Activated T-cell treated with anti-CD3 and anti-CD28 coated beads for 1 hour (primary cell): ENCODE results near the gene ANKS1B.

Experiments
- DNase-seq: peaks from one replicate; pipeline ENCODE4 v3.0.0-alpha.2; 2020; ENCODE audit warnings: low read depth

ANKS1B gene

DNA sequence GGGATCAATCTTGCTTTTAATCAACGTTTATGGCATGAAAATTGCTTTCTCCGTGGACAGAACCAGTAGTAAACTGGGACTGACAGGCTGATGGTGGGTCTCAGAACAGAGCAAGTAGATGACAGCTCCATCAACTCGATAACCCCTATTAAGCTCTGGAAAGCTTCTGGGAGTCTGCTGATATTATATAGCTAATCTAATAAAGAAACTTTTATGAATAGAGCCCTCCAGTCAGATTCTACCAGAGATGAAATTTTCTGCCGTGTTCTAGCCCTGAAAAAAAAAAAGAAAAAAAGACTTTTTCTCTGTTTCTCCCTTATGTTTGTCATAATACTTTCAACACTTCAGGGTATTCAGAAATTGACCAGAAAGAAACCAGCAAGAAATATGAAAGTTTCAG is 1168.0 kb downstream of the ANKS1B start:
- no peak for DNase-seq

DNA sequence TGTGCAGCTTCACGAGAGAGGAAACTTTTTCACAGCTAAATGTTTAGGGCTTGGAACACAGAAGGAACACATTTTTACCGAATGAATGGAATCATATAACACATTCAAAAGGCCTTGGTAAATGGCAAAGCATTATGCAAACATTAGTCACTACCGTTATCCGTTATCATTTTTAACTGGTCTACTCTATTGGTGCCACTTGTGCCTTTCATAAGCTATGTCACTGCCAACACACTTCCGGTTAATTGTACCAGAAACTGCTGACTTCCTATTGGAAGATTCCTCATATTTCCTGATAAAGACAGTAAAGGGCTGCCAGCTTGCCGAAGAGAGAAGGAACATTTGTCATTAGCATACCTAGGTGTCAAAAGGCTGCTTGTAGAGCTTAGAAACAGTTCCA is 1170.5 kb downstream of the ANKS1B start:
- no peak for DNase-seq

DNA sequence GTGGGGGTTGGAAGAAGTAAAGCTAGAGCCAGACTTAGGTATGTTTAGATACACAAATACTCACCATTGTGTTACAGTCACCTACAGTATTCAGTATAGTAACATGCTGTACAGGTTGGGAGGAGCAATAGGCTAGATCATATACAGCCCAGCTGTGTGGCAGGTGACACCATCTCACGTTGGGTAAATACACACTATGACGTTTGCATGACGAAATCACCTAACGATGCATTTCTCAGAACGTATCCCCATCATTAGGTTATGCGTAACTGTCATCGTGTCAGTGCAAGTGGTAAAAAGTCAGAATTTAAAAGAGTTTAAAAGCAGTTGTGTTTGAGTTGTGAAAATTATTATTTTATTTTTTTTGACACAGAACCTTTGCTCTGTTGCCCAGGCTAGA is 1172.5 kb downstream of the ANKS1B start:
- no peak for DNase-seq

DNA sequence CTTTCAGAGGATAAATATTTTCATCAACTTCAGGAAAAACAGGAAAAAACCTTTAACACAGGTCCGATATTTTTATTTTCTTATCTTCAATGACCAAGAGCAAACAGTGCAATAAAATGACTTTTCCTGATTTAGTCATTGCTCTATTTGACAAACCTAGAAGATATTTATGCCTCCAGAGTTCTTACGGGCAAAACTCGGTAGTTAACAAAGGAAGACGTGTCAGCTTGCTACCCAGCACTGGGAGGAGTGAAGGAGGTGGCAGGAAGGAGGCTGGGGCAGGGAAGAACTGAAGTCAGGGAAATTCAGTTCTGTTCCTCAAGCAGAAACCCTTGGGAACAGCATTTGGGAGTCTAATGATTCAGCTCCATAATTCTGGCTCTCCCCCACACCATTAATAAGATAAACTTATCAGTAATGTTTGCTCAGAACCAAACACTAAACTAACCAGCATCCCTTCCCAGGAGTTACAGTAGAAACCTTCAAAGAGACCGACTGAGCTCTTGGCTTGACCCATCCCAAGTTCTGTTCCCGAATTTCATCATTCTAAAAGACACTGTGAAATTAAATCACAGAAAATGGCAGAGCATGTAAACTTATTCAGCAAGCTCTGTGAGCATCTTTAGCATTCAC is 1176.4 kb downstream of the ANKS1B start:
- DNase-seq = no peak

DNA sequence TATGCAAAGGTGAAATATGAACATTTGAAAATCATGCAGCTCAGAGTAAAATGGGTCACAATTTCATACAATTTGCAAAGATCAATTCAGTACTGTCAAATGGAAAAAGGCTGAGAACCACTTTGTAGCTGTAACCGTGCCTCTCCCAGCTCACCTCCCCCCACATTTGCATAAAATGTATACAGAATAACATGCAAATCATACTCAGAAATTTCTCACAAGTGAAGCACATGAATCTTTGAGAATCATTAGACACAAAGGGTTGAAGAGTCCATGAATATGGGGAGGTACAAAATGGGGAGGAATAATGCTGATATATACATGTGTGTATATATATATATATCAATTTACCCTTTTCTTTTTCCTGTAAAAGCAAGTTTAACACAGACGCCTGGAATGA is 1177.5 kb downstream of the ANKS1B start:
- no peak for DNase-seq

DNA sequence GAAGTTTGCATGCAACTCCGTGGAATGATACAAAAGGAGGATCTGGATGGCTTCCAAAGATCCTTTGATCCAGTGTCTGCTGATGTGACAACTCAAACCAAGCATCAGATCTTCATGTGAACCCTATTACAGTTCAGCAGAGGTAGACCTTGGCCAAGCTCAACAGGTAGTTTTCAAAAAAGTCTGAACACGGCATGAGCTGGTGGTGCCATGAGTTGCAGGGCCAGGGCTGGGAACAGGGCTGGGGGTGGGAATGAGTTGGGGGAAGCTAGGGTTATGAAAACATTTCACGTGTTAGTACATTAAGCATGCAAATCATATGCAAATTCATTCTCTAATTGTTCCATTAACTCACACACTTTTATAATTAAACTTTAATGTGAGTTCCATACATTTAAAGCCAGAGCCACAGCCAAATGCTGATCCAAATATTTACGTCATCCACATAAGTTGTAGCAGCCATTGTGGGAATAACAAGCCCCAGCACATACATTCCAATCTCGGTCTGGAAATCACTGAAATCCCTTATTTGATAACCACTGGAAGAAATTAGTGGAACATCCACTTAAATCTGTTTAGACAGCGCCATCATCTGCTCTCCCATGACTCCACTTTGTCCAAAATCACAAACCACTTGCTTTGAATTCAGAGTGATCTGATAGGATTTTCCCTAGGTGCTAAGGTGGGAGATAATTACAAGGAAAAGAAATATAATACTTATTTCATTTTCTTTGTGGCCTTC is 1181.1 kb downstream of the ANKS1B start:
- DNase-seq = no peak

DNA sequence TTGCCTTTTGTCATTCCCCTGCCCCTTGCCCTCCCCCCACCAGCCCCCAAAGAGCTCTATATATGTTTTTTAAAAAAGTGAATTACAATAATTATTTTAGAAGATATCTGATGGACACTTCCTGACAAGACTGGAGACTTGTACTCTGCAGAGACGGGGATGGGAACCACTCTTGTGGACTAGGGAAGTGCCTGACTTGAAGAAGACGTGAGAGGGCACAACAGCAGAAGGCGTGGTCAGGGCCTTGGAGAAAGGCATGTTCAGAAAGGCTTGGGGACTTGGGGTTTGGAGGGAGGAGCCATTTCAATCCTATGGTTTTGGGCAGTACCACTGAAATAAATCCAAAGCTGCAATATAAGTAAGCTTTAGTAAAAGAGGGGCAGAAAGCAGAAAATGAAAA is 1184.9 kb downstream of the ANKS1B start:
- DNase-seq = no peak

DNA sequence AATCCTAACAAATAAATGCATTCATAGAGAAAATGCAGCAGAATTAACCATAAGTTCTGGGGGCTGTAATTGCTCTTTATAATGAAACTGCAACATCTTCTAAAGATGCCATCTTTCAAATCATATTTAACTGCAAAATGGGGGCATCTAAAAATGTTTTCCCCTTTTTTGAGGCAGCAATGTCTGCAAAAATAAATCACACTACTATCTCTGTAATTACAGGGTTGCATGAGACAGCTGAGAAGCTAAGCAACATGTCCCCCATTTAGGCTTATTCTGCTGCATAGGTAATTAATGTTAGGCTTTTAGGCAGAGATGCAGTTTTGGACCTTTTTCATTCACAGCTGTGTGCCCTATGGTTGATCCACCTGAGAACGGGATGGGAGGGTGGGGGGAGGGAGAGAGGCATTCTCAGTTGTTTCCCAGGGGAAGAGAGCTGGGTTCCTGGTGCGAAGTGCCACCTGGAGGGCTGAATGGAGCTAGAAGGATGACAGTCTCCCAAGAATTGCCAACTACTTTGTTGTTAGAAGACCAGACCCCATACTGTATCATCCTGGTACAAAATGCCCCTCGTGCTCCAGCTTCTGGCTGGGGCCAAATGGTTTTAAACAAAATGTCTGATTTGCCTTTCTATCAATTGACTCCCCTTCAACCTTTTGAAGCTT is 1185.5 kb downstream of the ANKS1B start:
- DNase-seq = no peak

DNA sequence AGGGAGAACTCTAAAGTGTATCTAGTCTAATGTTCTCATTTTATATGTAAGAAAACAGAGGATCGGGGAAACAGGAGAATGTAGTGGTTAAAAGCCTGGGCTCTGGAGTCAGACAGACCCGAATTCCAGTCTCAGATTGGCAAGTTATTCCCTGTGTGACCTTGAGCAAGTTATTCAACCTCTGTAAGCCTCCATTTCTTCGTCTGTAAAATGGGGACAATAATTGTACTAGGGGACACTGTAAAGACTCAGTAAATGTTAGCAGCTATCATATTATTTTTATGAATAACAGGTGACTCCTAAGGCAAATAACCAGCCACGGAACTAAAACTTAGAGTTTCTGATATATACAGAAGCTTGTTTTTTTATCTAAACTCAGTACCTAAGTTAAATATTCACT is 1187.5 kb downstream of the ANKS1B start:
- DNase-seq = no peak

DNA sequence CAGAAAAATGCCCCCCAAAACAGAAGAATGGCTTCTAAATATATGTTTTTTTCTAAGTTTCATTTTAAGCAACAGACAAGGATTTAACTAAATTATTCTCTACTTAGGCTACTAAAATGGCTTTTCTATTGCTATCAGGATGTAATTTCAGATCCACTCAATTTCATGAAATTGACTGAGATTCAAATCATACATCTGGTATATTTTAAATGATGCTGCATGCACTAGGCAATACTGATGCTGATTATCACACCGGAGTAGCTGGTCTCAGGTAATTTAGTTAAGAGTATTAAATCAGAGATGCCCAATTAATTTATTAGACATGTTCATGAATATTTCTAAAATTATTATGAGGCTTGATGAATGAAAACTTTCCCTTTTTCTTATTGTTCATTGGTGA is 1188.0 kb downstream of the ANKS1B start:
- no peak for DNase-seq

DNA sequence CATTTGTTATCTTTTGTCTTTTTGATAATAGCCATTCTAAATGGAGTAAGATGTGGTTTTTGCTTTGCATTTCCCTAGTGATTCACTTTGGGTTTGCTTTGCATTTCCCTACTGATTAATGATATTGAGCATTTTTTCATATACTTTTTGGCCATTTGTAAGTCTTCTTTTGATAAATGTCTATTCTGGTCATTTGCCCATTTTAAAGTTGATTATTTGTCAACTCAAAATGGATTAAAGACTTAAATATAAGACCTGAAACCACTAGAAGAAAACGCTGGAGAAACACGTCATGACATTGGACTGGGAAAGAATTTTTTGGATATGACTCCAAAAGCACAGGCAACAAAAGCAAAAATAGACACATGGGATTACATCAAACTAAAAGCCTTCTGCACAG is 1191.6 kb downstream of the ANKS1B start:
- no peak for DNase-seq

DNA sequence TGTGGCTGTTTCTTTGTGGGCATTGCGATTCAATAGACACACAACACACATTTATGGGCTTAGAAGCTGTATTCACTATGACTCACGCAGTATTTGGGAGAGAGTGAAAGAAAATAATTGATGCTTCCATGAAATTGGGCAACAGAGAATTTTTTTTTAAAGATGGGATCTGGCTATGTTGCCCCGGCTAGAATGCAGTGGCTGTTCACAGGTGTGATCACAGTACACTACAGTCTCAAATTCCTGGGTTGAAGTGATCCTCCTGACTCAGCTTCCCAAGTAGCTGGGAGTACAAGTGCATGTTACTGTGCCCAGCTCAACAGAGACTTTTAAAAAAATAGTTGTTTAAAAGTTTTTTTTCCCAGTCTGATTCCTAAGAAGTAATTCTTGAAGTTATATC is 1193.3 kb downstream of the ANKS1B start:
- DNase-seq = no peak

DNA sequence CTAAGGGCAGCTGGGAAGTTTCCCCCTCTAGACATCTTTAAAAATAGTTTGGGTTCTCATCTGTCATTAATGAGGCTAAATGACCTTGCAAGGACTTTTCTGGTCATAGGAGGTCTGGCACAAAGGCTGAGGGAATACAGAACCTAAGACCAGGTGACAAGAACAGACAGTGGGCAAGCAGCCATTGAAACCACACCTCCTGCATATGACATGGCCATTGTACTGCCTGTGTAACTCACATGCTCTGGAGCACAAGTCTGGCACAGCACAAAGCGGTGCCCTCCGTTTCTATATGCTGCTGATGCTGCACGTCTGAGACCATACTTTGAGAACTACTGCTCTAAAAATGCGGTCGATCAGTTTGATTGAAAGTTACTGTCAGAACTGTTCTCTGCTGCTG is 1196.3 kb downstream of the ANKS1B start:
- no peak for DNase-seq

DNA sequence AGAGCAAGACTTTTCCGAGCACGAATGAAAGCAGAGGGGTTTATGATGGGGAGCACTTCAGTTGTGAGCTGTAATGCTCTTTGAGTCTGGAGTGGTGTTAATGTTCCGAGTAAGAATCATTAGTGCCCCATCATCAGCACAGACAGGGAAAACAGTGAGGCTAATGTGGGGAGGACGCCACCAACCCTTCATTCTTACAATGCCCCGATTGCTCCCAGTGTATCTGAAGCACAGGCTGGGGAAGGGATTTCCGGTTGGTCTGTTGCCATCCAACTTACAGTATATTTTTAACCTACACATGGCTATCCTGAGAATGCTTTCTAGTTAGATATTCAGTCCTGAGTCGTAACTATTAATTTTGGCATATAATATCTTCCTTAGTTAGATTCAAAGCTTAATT is 1198.1 kb downstream of the ANKS1B start:
- no peak for DNase-seq

DNA sequence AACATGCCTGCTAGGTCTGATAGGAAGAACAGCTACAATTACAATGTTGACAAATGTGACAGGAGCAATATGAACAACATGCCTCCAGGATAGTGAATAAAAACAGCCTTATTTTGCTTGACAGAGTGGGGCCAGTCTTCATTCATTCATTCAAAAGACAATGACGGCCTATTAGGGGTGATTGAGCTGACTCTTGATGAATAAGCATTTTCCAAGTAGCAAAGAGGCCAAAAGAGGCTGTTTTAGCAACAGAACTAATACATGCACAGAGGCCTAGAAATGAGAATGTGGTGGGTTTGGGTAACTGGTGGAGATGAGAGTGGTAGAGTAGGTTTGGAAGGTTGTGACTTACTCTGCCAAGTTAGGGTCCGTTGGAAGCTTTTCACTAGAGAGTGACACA is 1201.3 kb downstream of the ANKS1B start:
- DNase-seq = no peak

DNA sequence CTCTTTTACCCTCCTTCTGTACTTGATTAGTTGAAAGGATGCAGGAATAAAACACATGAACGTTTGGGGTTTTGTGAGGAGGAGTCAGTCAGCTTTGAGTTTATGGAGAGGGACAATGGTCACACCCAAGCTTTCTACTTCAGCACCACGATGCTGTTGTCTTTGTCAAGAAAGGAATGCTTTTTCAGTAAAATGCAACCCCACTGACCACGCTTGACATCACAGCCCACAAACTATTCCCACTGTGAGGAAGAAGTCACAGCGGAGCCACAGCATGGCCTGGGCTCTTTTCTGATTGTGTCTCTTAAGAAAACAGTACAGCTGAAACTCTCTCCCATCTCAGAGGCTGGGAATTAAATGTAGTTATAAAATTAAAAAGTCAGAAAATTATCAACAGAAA is 1204.5 kb downstream of the ANKS1B start:
- no peak for DNase-seq

DNA sequence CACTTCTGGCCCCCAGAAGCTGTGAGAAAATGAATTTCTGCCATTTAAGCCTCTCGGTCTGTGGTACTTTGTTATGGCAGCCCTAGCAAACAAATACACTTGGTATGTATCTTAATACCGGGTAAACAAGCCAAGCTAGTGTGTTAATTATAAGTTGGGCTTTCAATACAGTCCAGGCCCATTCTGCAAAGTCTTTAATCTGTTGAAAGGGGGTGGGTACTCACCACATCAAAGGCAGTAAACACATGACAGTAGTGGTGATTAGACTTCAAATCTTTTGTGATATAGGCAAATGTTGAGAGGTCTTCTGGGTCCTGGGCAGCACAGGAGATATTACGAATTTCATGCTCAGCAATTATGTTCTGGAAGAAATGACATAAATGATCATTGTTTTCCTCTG is 1211.9 kb downstream of the ANKS1B start:
- no peak for DNase-seq

DNA sequence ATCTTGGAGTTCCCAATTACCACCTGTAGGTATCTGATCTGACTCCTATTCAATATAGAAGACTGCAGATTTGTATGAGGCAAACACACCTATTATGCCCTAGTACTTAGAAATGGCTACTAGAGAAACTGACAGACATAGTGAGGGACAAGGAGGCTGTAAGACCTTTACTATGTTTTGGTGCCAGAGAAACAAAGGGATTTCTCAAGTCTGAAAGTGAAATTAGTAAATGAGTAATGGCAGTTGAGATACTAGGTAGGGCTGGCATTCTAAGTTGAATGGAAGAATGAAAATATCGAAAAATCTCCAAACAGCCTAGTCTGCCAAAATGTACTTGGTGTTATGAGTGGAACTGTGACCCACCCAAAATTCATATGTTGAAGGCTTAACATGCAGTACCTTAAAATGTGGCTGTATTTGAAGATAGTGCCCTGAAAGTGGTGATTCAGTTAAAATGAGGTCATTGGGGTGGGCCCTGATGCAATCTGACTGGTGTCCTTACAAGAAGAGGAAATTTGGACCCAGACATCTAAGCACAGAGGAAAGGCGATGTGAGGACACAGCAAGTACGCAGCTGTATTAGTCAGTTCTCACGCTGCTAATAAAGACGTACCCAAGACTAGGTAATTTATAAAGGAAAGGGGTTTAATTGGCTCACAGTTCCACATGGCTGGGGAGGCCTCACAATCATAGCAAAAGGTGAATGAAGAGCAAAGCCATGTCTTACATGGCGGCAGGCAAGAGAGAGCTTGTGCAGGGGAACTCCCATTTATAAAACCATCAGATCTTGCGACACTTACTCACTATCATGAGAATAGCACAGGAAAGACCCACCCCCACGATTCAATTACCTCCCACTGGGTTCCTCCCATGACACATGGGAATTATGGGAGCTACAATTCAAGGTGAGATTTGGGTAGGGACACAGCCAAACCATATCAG is 1212.7 kb downstream of the ANKS1B start:
- DNase-seq = no peak

DNA sequence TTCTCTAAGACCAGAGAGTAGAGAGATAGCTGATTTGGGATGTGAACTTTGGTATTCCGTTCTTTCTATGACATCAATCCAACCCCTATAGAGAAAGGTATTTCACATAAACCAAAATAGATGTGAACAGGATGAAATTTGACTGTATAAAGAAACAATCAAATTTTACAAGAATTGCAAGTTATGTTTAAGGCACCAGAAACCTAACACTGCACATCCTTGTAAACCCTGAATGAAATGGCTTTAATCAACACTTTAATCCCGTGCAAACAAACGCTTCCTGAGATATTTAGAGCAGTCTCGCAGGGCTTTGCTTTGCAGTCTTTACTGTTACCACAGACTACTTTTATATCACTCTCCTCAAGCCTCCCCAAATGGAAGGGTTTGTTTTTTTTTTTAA is 1214.5 kb downstream of the ANKS1B start:
- DNase-seq = no peak

DNA sequence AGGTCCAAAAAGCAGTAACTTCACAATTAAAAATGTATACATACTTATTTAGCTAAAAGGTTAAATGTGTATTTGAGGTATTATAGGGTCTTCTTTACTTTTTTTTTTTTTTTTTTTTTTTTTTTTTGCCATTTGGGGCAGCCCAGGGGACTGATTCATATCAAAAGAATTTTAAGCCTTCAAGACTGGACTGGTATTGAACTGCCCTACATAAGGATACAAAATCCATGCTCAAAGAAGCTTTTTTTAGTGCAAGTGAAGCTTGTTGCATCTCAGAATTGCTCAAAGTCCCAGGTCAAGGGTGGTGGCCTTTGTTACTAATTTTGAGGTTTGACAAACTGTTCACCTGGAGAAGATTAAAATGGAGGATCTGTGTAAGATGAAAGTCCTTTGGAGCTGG is 1215.7 kb downstream of the ANKS1B start:
- DNase-seq = no peak

DNA sequence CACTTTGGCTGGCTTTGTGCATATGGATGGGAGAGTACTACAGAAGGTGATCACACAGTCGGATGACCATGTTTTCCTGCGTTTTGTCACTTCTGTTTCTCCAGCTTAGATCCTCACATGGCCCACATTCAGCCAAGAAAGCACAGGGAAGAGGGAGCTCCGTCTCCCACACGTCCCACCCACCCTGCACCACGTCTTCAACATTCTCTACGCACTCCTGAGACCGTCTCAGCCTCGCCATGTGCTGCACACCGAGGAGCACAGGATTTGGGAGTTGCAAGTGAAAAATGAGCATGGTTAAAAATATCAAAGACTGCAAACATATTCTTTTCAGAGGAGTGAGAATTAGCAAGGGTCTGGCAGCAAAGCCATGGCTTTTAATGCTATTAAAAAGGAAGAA is 1217.5 kb downstream of the ANKS1B start:
- DNase-seq = no peak

DNA sequence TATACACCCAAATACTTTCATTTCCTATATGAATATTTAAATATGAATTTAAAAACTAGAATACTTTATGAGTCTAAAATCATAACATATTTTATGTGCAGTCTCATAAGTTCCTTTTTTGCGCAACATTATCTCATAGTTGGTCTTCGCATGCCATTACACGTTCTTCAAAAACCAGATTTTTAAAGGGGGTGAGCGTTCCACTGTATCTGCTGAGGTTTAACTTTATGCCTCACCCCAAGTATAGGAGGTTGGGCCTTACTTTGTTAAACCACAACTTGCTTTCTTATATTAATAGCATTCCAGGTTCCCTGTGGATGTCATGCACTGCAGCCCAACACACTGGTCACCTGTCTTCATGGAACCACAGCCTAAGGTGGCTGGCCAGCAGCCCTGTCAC is 1221.1 kb downstream of the ANKS1B start:
- DNase-seq = no peak

DNA sequence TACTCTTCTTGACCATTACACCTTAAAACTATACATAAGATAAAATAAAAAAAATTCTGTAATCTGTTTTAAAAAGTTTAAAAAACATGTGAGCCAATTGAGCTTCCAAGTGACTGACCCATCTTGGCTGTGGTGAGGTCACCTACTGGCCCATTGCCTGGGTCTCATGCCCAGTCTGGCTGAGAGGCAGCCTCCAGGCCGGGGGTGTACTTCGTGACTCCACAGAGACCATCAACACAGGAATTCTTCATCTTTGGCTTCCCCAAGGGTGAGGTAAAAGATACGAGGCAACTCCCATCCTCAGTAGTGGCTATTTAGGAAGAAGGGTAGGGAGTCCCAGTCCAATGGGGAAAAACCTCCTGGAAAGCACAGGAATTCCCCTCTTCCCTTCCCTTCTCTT is 1226.4 kb downstream of the ANKS1B start:
- no peak for DNase-seq
